Liver (tissue), 3 donors: Measurements from ENCODE around the gene SFXN5.

ENCODE experiments used
- ATF3 ChIP-seq: IDR thresholded peaks from 2 replicates; pipeline ENCODE4 v1.6.1; 2016; ENCODE audit warnings: antibody characterized with exemption
- CTCF ChIP-seq: fragments of 150-350 bp; IDR thresholded peaks from 2 replicates; pipeline ENCODE4 v1.5.1; 2017; ENCODE audit warnings: improper control_type of control experiment, low read depth, low read length; ENCODE audit not compliant: missing input control
- FOXA1 ChIP-seq: IDR thresholded peaks from 2 replicates; pipeline ENCODE4 v1.6.1; 2016; ENCODE audit warnings: antibody characterized with exemption
- GABPA ChIP-seq, 2 donors: IDR thresholded peaks in 1 of 2; conservative IDR thresholded peaks in 1 of 2; 2 replicates each; pipeline ENCODE4 v1.6.1; 2016; ENCODE audit warnings: antibody characterized with exemption in 2 of 2, mild to moderate bottlenecking in 1 of 2, moderate library complexity in 1 of 2
- HNF4A ChIP-seq, 2 donors: conservative IDR thresholded peaks; 2 replicates each; pipeline ENCODE4 v1.6.1; 2016; ENCODE audit warnings: antibody characterized with exemption in 2 of 2, mild to moderate bottlenecking in 2 of 2
- JUND ChIP-seq, 2 donors: IDR thresholded peaks; 2 replicates each; pipeline ENCODE4 v1.6.1; 2016; ENCODE audit warnings: antibody characterized with exemption in 2 of 2
- MAX ChIP-seq: IDR thresholded peaks from 2 replicates; pipeline ENCODE4 v1.6.1; 2016; ENCODE audit warnings: antibody characterized with exemption
- NR2F2 ChIP-seq: IDR thresholded peaks from 2 replicates; pipeline ENCODE4 v1.6.1; 2016; ENCODE audit warnings: antibody characterized with exemption
- RAD21 ChIP-seq, 2 donors: IDR thresholded peaks; 2 replicates each; pipeline ENCODE4 v1.6.1; 2016; ENCODE audit warnings: antibody characterized with exemption in 2 of 2, mild to moderate bottlenecking in 2 of 2
- REST ChIP-seq: IDR thresholded peaks from 2 replicates; pipeline ENCODE4 v1.6.1; 2016; ENCODE audit warnings: antibody characterized with exemption, mild to moderate bottlenecking
- SP1 ChIP-seq: IDR thresholded peaks from 2 replicates; pipeline ENCODE4 v1.6.1; 2018; ENCODE audit warnings: antibody characterized with exemption, mild to moderate bottlenecking
- TAF1 ChIP-seq: conservative IDR thresholded peaks from 2 replicates; pipeline ENCODE4 v1.6.1; 2016; ENCODE audit warnings: antibody characterized with exemption, mild to moderate bottlenecking
- YY1 ChIP-seq: IDR thresholded peaks from 2 replicates; pipeline ENCODE4 v1.6.1; 2016; ENCODE audit warnings: antibody characterized with exemption, mild to moderate bottlenecking
- ZBTB33 ChIP-seq: IDR thresholded peaks from 2 replicates; pipeline ENCODE4 v1.6.1; 2016; ENCODE audit warnings: antibody characterized with exemption
- donor health status: healthy.
- donor health status: healthy.

- no peak for TF ChIP-seq CTCF
- TF ChIP-seq FOXA1: no peak
- no peak for TF ChIP-seq MAX
- no peak for TF ChIP-seq TAF1
- TF ChIP-seq SP1: no peak
- TF ChIP-seq JUND (IDR thresholded peaks at IDR 0.05): no peak
- TF ChIP-seq RAD21 (IDR thresholded peaks at IDR 0.05): no peak
- no peak for TF ChIP-seq ZBTB33
- TF ChIP-seq GABPA (IDR thresholded peaks at IDR 0.05 in 1 of 2, conservative IDR thresholded peaks at IDR 0.05 in 1 of 2): no peak
- no peak for TF ChIP-seq NR2F2
- TF ChIP-seq YY1: no peak
- no peak for TF ChIP-seq HNF4A (conservative IDR thresholded peaks at IDR 0.05)
- TF ChIP-seq REST: no peak
- TF ChIP-seq ATF3: no peak
Observed at GRCh38 chr2:72933646-72934151, 137.8 kb downstream of the SFXN5 start.
